OCI-LY1 (cell line): Measurements from ENCODE around the gene SYNM.
"Not testable (repeated sequence)": the region's sequence is repeated elsewhere in the genome, so short reads cannot be mapped to it uniquely, and the experiment has no call there.

Experiments
- H2AFZ ChIP-seq: fragments of 200-600 bp; sonication (generic), shearing (Covaris generic); 2 replicates; pipeline ENCODE4 v1.6.0; 2014; ENCODE audit warnings: antibody characterized with exemption, mild to moderate bottlenecking, low read length
- H3F3A ChIP-seq: fragments of 200-600 bp; sonication (generic), shearing (Covaris generic); 2 replicates; pipeline ENCODE4 v1.6.0; 2014; ENCODE audit warnings: mild to moderate bottlenecking, antibody characterized with exemption, low read length, moderate library complexity; ENCODE audit not compliant: insufficient read depth
- H3K27ac ChIP-seq: fragments of 200-600 bp; sonication (generic); 2 replicates; pipeline ENCODE4 v1.5.1; 2014; ENCODE audit warnings: low read length, mixed run types, mild to moderate bottlenecking, low read depth; ENCODE audit not compliant: poor library complexity, severe bottlenecking
- H3K27me3 ChIP-seq: fragments of 200-600 bp; sonication (generic); 2 replicates; pipeline ENCODE4 v1.6.0; 2014; ENCODE audit warnings: antibody characterized with exemption, mild to moderate bottlenecking, low read length, moderate library complexity; ENCODE audit not compliant: insufficient read depth
- H3K36me3 ChIP-seq: fragments of 200-600 bp; sonication (generic); 2 replicates; pipeline ENCODE4 v1.6.1; 2014; ENCODE audit warnings: mild to moderate bottlenecking, antibody characterized with exemption, low read length, moderate library complexity, mixed read lengths; ENCODE audit not compliant: insufficient read depth
- H3K4me1 ChIP-seq: fragments of 200-600 bp; sonication (generic); 2 replicates; pipeline ENCODE4 v1.5.1; 2014; ENCODE audit warnings: mild to moderate bottlenecking, low read length, moderate library complexity; ENCODE audit not compliant: insufficient read depth, severe bottlenecking
- H3K4me2 ChIP-seq: fragments of 200-600 bp; sonication (generic), shearing (Covaris generic); 2 replicates; pipeline ENCODE4 v1.6.1; 2014; ENCODE audit warnings: low read length
- H3K4me3 ChIP-seq: fragments of 200-600 bp; sonication (generic); 2 replicates; pipeline ENCODE4 v1.5.1; 2014; ENCODE audit warnings: low read length, low read depth, mild to moderate bottlenecking, mixed read lengths; ENCODE audit not compliant: poor library complexity, severe bottlenecking
- H3K79me2 ChIP-seq: fragments of 200-600 bp; shearing (Covaris generic); 2 replicates; pipeline ENCODE4 v1.6.1; 2016; ENCODE audit warnings: mixed run types, low read length, mixed read lengths; ENCODE audit not compliant: insufficient read depth
- H3K9ac ChIP-seq: fragments of 200-600 bp; sonication (generic), shearing (Covaris generic); 2 replicates; pipeline ENCODE4 v1.6.1; 2014; ENCODE audit warnings: mild to moderate bottlenecking, low read length, mixed read lengths
- H3K9me2 ChIP-seq: fragments of 200-600 bp; sonication (generic), shearing (Covaris generic); 2 replicates; pipeline ENCODE4 v1.6.1; 2014; ENCODE audit warnings: low read depth, mild to moderate bottlenecking, low read length, mixed read lengths
- H3K9me3 ChIP-seq: fragments of 200-600 bp; shearing (Covaris generic); 2 replicates; pipeline ENCODE4 v1.6.1; 2014; ENCODE audit warnings: low read length, mixed read lengths
- H4K20me1 ChIP-seq: fragments of 200-600 bp; sonication (generic), shearing (Covaris generic); 2 replicates; pipeline ENCODE4 v1.6.0; 2016; ENCODE audit warnings: mild to moderate bottlenecking, low read length; ENCODE audit not compliant: insufficient read depth
- EZH2 ChIP-seq: fragments of 200-600 bp; sonication (generic), shearing (Covaris generic); IDR thresholded peaks from 2 replicates; pipeline ENCODE4 v1.8.0; 2017; ENCODE audit warnings: borderline replicate concordance, mixed run types, mild to moderate bottlenecking, antibody characterized with exemption, low read length, moderate library complexity, mixed read lengths
- TF ChIP-seq, protein P1 (sequence below): fragments of 200-600 bp; sonication (generic), shearing (Covaris generic); IDR thresholded peaks from 2 replicates; pipeline ENCODE4 v1.5.1; 2017; ENCODE audit warnings: mild to moderate bottlenecking, antibody characterized with exemption, low read length, moderate library complexity, mixed read lengths

The SYNM gene

GRCh38 chr15:99057697-99058420 is 47.0 kb upstream of the SYNM start:
- Histone ChIP-seq H3K4me3 (no peak overlapping the region), H3K9me2 (no peaks in the 10 kb centered on the region), H4K20me1 (no peaks in the 10 kb centered on the region), H3K27me3 (no peaks in the 10 kb centered on the region), H3K9ac (no peak overlapping the region), H3K4me2 (no peak overlapping the region), H3K27ac (no peak overlapping the region), H3K36me3 (no peaks in the 10 kb centered on the region), H2AFZ (no peak overlapping the region), H3K79me2 (no peaks in the 10 kb centered on the region), H3K9me3 (no peaks in the 10 kb centered on the region), H3K4me1 (no peaks in the 10 kb centered on the region), H3F3A (no peaks in the 10 kb centered on the region)
- TF ChIP-seq EZH2, result no peak
- TF ChIP-seq, protein P1, sequence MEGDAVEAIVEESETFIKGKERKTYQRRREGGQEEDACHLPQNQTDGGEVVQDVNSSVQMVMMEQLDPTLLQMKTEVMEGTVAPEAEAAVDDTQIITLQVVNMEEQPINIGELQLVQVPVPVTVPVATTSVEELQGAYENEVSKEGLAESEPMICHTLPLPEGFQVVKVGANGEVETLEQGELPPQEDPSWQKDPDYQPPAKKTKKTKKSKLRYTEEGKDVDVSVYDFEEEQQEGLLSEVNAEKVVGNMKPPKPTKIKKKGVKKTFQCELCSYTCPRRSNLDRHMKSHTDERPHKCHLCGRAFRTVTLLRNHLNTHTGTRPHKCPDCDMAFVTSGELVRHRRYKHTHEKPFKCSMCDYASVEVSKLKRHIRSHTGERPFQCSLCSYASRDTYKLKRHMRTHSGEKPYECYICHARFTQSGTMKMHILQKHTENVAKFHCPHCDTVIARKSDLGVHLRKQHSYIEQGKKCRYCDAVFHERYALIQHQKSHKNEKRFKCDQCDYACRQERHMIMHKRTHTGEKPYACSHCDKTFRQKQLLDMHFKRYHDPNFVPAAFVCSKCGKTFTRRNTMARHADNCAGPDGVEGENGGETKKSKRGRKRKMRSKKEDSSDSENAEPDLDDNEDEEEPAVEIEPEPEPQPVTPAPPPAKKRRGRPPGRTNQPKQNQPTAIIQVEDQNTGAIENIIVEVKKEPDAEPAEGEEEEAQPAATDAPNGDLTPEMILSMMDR, result no peak

GRCh38 chr15:99058421-99058870 is 46.4 kb upstream of the SYNM start:
- TF ChIP-seq EZH2, result no peak
- TF ChIP-seq, protein P1, result no peak
- no peak overlapping the region for H2AFZ ChIP-seq
- H3K36me3 ChIP-seq, result no peaks in the 10 kb centered on the region
- H3K4me1 ChIP-seq, result no peaks in the 10 kb centered on the region
- H3K9me2 ChIP-seq, result no peaks in the 10 kb centered on the region
- H3K4me2 ChIP-seq, result no peak overlapping the region
- H3F3A ChIP-seq, result no peaks in the 10 kb centered on the region
- no peak overlapping the region for H3K9ac ChIP-seq
- no peak overlapping the region for H3K4me3 ChIP-seq
- no peaks in the 10 kb centered on the region for H3K79me2 ChIP-seq
- no peaks in the 10 kb centered on the region for H3K27me3 ChIP-seq
- H3K27ac ChIP-seq, result no peak overlapping the region
- no peaks in the 10 kb centered on the region for H3K9me3 ChIP-seq
- H4K20me1 ChIP-seq, result no peaks in the 10 kb centered on the region

GRCh38 chr15:99059010-99059981 is 45.6 kb upstream of the SYNM start:
- Histone ChIP-seq H3K9me2 (no peaks in the 10 kb centered on the region), H3K4me1 (no peaks in the 10 kb centered on the region), H3K79me2 (no peaks in the 10 kb centered on the region), H3F3A (no peaks in the 10 kb centered on the region), H3K4me2 (no peak overlapping the region), H2AFZ (no peak overlapping the region), H3K27ac (no peak overlapping the region), H4K20me1 (no peaks in the 10 kb centered on the region), H3K27me3 (no peaks in the 10 kb centered on the region), H3K4me3 (no peak overlapping the region), H3K9me3 (no peaks in the 10 kb centered on the region), H3K36me3 (no peaks in the 10 kb centered on the region), H3K9ac (no peak overlapping the region)
- TF ChIP-seq, protein P1, result no peak
- TF ChIP-seq EZH2, result no peak

DNA sequence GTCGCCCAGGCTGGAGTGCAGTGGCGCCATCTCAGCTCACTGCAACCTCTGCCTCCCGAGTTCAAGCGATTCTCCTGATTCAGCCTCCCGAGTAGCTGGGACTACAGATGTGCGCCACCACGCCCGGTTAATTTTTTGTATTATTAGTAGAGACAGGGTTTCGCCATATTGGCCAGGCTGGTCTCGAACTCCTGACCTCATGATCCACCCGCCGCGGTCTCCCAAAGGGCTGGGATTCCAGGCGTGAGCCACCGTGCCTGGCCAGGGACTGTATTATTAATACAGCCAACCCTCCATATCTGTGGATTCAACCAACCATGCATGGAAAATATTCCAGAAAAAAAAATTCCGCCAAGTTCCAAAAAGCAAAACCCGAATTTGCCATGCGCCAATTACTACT is 44.7 kb upstream of the SYNM start:
- not testable (repeated sequence) for H3K4me3 ChIP-seq, H3K9me3 ChIP-seq, H2AFZ ChIP-seq, H3K4me1 ChIP-seq, H3K4me2 ChIP-seq, H3K36me3 ChIP-seq, H3K9ac ChIP-seq, H4K20me1 ChIP-seq, H3K9me2 ChIP-seq, H3F3A ChIP-seq, H3K27ac ChIP-seq, H3K27me3 ChIP-seq, H3K79me2 ChIP-seq
